Activated naive CD8-positive, alpha-beta T cell treated with anti-CD3 and anti-CD28 coated beads, Interleukin-2, amount 50 U/mL, for 24 hours (primary cell): ENCODE measurements around the gene ERC1.
"Not testable (repeated sequence)": the region's sequence is repeated elsewhere in the genome, so short reads cannot be mapped to it uniquely, and the experiment has no call there.

Source experiments
- ATAC-seq: fragments of 150-1000 bp; cut with Tn5 transposase; one replicate; pipeline ENCODE4 v1.10.0; 2021
- DNase-seq: peaks from one replicate; pipeline ENCODE4 v3.0.0; 2021
- H3K27ac Mint-ChIP-seq: one replicate; pipeline ENCODE4 v1.8.0; 2021; ENCODE audit warnings: mild to moderate bottlenecking, mixed read lengths
- H3K27me3 Mint-ChIP-seq: one replicate; pipeline ENCODE4 v1.8.0; 2021; ENCODE audit warnings: mixed read lengths
- H3K36me3 Mint-ChIP-seq: one replicate; pipeline ENCODE4 v1.8.0; 2021; ENCODE audit warnings: low read depth, mixed read lengths
- H3K4me1 Mint-ChIP-seq: one replicate; pipeline ENCODE4 v1.8.0; 2021; ENCODE audit warnings: mixed read lengths
- H3K4me3 Mint-ChIP-seq: one replicate; pipeline ENCODE4 v1.8.0; 2021; ENCODE audit warnings: mild to moderate bottlenecking, moderate library complexity, mixed read lengths
- H3K9me3 Mint-ChIP-seq: one replicate; pipeline ENCODE4 v1.8.0; 2021; ENCODE audit warnings: mixed read lengths

The ERC1 gene

GRCh38 chr12:1306817-1307216, 315.8 kb downstream of the ERC1 start:
- Mint-ChIP-seq H3K27me3 (no peaks in the 10 kb centered on the region), H3K27ac (no peak overlapping the region), H3K9me3 (no peaks in the 10 kb centered on the region), H3K4me1 (no peaks in the 10 kb centered on the region), H3K36me3 (peaks cover 2% of the 10 kb centered on the region), H3K4me3 (no peak overlapping the region)
- ATAC-seq (no peak), DNase-seq (no peak)

GRCh38 chr12:1307796-1308195, 316.8 kb downstream of the ERC1 start:
- DNase-seq, result no peak
- Mint-ChIP-seq H3K4me1 (no peaks in the 10 kb centered on the region), H3K27me3 (no peaks in the 10 kb centered on the region), H3K36me3 (peaks cover 9% of the 10 kb centered on the region), H3K9me3 (no peaks in the 10 kb centered on the region), H3K27ac (no peak overlapping the region), H3K4me3 (no peak overlapping the region)
- ATAC-seq, result no peak

- DNase-seq (no peak), ATAC-seq (no peak)
- H3K4me1 Mint-ChIP-seq, result no peaks in the 10 kb centered on the region
- H3K27ac Mint-ChIP-seq, result no peak overlapping the region
- no peaks in the 10 kb centered on the region for H3K27me3 Mint-ChIP-seq
- H3K9me3 Mint-ChIP-seq, result peaks cover 6% of the 10 kb centered on the region
- no peak overlapping the region for H3K4me3 Mint-ChIP-seq
- peaks cover 18% of the 10 kb centered on the region for H3K36me3 Mint-ChIP-seq
Observed at GRCh38 chr12:1309613-1310012, 318.6 kb downstream of the ERC1 start.

- no peaks in the 10 kb centered on the region for H3K27me3 Mint-ChIP-seq
- H3K27ac Mint-ChIP-seq, result no peak overlapping the region
- ATAC-seq (no peak), DNase-seq (no peak)
- H3K4me1 Mint-ChIP-seq, result no peaks in the 10 kb centered on the region
- H3K36me3 Mint-ChIP-seq, result peaks cover 22% of the 10 kb centered on the region
- no peak overlapping the region for H3K4me3 Mint-ChIP-seq
- H3K9me3 Mint-ChIP-seq, result peaks cover 12% of the 10 kb centered on the region
Observed at GRCh38 chr12:1310653-1311052, 319.6 kb downstream of the ERC1 start.

GRCh38 chr12:1311145-1311544, 320.1 kb downstream of the ERC1 start:
- no peak for ATAC-seq

GRCh38 chr12:1313906-1314305, 322.9 kb downstream of the ERC1 start:
- peaks cover 12% of the 10 kb centered on the region for H3K9me3 Mint-ChIP-seq
- no peaks in the 10 kb centered on the region for H3K4me1 Mint-ChIP-seq
- DNase-seq (no peak), ATAC-seq (no peak)
- no peaks in the 10 kb centered on the region for H3K27me3 Mint-ChIP-seq
- peaks cover 28% of the 10 kb centered on the region for H3K36me3 Mint-ChIP-seq
- no peak overlapping the region for H3K4me3 Mint-ChIP-seq
- H3K27ac Mint-ChIP-seq, result no peak overlapping the region

More at GRCh38 chr12:1311145-1311544, 320.1 kb downstream of the ERC1 start:
- Mint-ChIP-seq H3K9me3 (peaks cover 12% of the 10 kb centered on the region), H3K27ac (no peak overlapping the region), H3K36me3 (peaks cover 22% of the 10 kb centered on the region), H3K27me3 (no peaks in the 10 kb centered on the region), H3K4me1 (no peaks in the 10 kb centered on the region), H3K4me3 (no peak overlapping the region)
- no peak for DNase-seq

DNA sequence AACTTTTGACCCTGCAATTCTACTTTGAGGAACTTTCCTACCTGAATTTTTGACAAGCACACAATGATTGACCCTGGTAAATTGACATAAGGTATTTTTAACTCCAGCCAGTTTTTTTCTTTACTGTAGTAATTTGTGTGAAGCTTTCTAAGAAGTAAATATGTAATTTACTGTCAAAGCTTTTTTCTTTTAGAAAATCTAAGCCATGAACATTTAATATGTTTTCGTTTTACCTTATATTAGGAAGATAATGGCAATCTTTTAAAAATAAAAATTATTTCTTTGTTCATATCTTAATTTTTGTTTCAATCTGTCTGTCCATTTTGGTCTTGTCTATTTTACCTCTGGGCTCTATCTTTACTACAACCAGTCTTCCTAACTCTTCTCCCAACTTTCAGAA, 323.5 kb downstream of the ERC1 start:
- Mint-ChIP-seq H3K4me1 (no peaks in the 10 kb centered on the region), H3K36me3 (peaks cover 28% of the 10 kb centered on the region), H3K27ac (no peak overlapping the region), H3K27me3 (no peaks in the 10 kb centered on the region), H3K9me3 (peaks cover 12% of the 10 kb centered on the region), H3K4me3 (no peak overlapping the region)
- ATAC-seq (no peak), DNase-seq (no peak)

DNA sequence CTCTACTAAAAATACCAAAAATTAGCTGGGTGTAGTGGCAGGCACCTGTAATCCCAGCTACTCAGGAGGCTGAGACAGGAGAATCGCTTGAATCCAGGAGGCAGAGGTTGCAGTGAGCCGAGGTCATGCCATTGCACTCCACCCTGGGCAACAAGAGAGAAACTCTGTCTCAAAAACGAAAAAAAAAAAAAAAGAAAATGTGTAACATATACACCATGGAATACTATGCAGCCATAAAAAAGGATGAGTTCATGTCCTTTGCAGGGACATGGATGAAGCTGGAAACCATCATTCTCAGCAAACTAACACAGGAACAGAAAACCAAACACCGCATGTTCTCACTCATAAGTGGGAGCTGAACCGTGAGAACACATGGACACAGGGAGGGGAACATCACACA, 326.0 kb downstream of the ERC1 start:
- not testable (repeated sequence) for ATAC-seq, H3K27ac Mint-ChIP-seq, H3K27me3 Mint-ChIP-seq, DNase-seq, H3K4me1 Mint-ChIP-seq, H3K4me3 Mint-ChIP-seq
- Mint-ChIP-seq H3K36me3 (peaks cover 25% of the 10 kb centered on the region), H3K9me3 (peaks cover 12% of the 10 kb centered on the region)

DNA sequence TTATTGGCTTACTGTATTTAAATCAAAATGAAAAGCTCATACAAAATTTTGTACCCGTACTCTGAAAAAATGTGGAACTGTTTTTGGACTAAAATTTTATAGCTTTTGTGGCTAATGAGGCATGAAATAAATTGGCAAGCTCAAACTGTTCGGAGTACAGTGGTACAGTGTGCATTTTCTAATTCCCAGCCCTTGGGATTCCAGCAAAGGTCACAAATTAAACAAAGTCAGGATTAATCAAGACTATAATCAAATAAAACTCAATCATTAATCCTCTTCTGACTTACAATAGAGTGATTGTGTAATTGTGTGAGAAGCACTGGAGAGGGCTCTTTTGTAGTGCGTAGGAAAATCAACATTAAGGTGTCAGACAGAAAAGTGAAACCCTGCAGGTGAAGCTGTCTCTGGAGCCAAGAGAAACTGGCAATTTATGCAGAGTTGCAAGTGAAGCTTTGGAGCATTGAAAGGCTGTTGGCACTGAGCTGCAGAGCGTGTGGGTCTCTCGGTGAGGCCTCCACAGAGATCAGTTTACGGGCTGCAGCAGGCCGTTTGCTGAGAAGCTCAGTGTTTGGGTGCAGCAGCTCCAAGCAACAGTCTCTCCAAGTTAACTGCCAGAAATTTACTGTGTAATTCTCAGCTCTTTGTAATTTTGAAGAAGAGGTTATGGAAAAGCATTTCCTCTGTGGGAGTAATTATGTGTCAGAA, 327.5 kb downstream of the ERC1 start:
- Mint-ChIP-seq H3K4me3 (no peak overlapping the region), H3K4me1 (peaks cover 5% of the 10 kb centered on the region), H3K36me3 (peaks cover 16% of the 10 kb centered on the region), H3K27me3 (no peaks in the 10 kb centered on the region), H3K27ac (no peak overlapping the region), H3K9me3 (peaks cover 12% of the 10 kb centered on the region)
- no peak for DNase-seq
- ATAC-seq, result no peak

GRCh38 chr12:1319212-1319611, 328.2 kb downstream of the ERC1 start:
- H3K27me3 Mint-ChIP-seq, result no peaks in the 10 kb centered on the region
- ATAC-seq (no peak), DNase-seq (no peak)
- H3K9me3 Mint-ChIP-seq, result peaks cover 10% of the 10 kb centered on the region
- H3K4me3 Mint-ChIP-seq, result no peak overlapping the region
- no peak overlapping the region for H3K27ac Mint-ChIP-seq
- peaks cover 5% of the 10 kb centered on the region for H3K4me1 Mint-ChIP-seq
- peaks cover 12% of the 10 kb centered on the region for H3K36me3 Mint-ChIP-seq

DNA sequence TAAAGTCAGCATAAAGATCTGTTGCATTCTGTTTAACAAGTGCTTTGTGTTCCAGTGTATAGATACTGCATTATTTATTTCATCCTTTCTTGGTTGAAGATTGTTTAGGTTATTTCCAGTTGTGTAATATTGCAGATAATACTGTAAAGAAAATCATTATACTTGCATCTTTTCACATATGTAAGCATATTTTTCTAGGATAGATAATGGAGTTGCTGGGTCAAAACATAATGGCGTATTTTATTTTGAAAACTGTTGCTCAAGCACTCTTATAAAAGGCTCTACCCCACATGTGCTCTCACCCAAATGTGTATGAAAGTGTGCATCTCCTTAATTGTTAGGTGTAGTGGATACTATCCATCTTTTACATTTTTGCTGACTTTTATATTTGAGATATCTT, 329.0 kb downstream of the ERC1 start:
- Mint-ChIP-seq H3K27me3 (no peaks in the 10 kb centered on the region), H3K4me1 (peaks cover 6% of the 10 kb centered on the region)

DNA sequence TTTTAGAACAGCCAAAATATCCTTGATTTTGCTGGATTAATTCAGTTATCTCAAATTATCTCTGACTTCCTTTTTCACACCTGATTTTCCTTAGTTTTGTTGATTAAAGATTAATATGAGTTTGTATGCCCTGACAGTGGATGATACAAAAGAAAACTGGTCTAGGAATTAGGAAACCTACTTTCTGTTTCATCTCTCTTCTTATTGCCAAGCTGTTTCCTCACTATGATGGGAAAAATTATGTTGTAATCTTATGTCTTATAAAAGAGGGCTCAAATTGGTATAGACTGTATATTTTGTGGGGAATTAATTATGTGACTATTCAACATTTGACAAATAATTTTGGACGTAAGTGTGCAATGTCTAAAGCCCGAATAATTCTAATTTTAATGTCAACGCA, 331.8 kb downstream of the ERC1 start:
- H3K4me3 Mint-ChIP-seq, result no peak overlapping the region
- no peak for ATAC-seq
- no peaks in the 10 kb centered on the region for H3K36me3 Mint-ChIP-seq
- DNase-seq, result no peak
- no peak overlapping the region for H3K27ac Mint-ChIP-seq
- no peaks in the 10 kb centered on the region for H3K9me3 Mint-ChIP-seq
- H3K4me1 Mint-ChIP-seq, result peaks cover 18% of the 10 kb centered on the region
- no peaks in the 10 kb centered on the region for H3K27me3 Mint-ChIP-seq

More for the DNA sequence above, 329.0 kb downstream of the ERC1 start:
- H3K4me3 Mint-ChIP-seq, result no peak overlapping the region
- peaks cover 8% of the 10 kb centered on the region for H3K36me3 Mint-ChIP-seq
- DNase-seq (no peak), ATAC-seq (no peak)
- peaks cover 3% of the 10 kb centered on the region for H3K9me3 Mint-ChIP-seq
- H3K27ac Mint-ChIP-seq, result no peak overlapping the region

DNA sequence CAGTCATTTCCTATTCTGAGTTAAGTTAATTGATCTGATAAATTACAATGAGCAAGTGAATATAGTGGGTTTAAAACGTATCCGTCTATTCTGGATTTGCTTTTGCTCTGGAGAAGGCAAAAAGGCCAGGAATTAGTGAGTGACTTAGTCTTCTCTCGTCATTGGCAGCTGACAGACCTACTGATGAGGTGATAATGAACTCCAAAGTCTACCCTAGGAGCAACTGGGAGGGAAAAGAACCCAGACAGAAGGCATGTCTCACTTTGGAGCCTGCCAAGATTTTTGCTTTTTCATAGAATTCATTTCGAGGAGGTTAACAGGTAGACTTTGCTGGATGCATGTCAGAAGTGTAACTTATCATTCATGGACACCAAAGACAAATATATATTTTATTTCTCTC, 333.1 kb downstream of the ERC1 start:
- no peaks in the 10 kb centered on the region for H3K9me3 Mint-ChIP-seq
- H3K4me1 Mint-ChIP-seq, result peaks cover 18% of the 10 kb centered on the region
- no peak for ATAC-seq
- no peak overlapping the region for H3K27ac Mint-ChIP-seq
- no peaks in the 10 kb centered on the region for H3K36me3 Mint-ChIP-seq
- DNase-seq, result no peak
- no peaks in the 10 kb centered on the region for H3K27me3 Mint-ChIP-seq
- H3K4me3 Mint-ChIP-seq, result no peak overlapping the region

DNA sequence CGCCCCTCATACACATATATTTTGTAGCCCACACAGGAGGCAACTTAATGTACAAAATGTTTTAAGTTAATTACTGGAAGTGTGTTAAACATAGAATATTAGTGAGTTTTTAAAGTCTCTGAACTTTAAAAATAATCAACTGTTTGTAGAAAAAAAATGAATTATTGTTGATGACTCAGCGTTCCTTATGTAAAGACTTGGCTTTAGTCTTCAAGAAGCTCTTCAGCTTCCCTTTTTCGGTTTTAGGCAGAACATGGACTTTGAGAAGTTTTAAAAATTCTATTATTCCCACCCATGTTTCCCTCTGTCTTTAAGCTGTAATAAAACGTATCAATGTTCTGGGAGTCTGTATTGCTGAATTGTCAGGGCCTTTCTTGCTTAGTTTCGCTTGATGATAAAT, 333.9 kb downstream of the ERC1 start:
- H3K27me3 Mint-ChIP-seq, result no peaks in the 10 kb centered on the region
- ATAC-seq (no peak), DNase-seq (no peak)
- H3K4me1 Mint-ChIP-seq, result peaks cover 18% of the 10 kb centered on the region
- no peak overlapping the region for H3K27ac Mint-ChIP-seq
- H3K4me3 Mint-ChIP-seq, result no peak overlapping the region
- no peaks in the 10 kb centered on the region for H3K9me3 Mint-ChIP-seq
- no peaks in the 10 kb centered on the region for H3K36me3 Mint-ChIP-seq

DNA sequence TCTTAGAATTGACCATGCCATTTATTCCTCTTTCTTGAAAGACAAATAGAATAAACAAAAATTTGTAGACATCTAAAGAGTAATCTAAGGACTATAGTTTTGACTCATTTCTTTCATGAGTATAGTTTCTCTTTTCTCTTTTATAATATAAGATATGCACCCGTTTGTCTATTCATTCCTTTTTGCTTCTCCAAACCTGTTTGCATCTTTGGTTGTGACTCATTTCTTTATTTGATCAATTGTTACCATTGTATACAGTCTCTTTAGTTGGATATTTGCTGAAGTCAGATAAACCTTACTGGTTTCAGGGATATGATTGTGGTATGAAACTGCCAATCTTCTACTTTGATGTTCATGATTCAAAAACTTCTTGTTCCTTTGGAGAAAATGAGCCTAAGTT, 334.6 kb downstream of the ERC1 start:
- H3K9me3 Mint-ChIP-seq, result no peaks in the 10 kb centered on the region

GRCh38 chr12:1326258-1326657, 335.2 kb downstream of the ERC1 start:
- Mint-ChIP-seq H3K4me1 (peaks cover 18% of the 10 kb centered on the region), H3K4me3 (no peak overlapping the region), H3K9me3 (no peaks in the 10 kb centered on the region), H3K27ac (peak overlapping the region; percentile 4), H3K36me3 (no peaks in the 10 kb centered on the region), H3K27me3 (no peaks in the 10 kb centered on the region)
- no peak for ATAC-seq
- DNase-seq, result no peak

More for the DNA sequence above, 334.6 kb downstream of the ERC1 start:
- H3K4me1 Mint-ChIP-seq, result peaks cover 18% of the 10 kb centered on the region
- no peaks in the 10 kb centered on the region for H3K36me3 Mint-ChIP-seq
- no peak overlapping the region for H3K4me3 Mint-ChIP-seq
- H3K27ac Mint-ChIP-seq, result no peak overlapping the region
- ATAC-seq (peak; percentile 40), DNase-seq (no peak)
- H3K27me3 Mint-ChIP-seq, result no peaks in the 10 kb centered on the region
